Fibroblast of the aortic adventitia (primary cell): ENCODE measurements around the gene OR52E6. TPM values are rescaled to one million over a fixed set of nuclear protein-coding genes. Genes with fewer than 3 reads are reported as not detected.

Experiments used
- DNase-seq: peaks from one replicate; pipeline ENCODE4 v3.0.0-alpha.2; 2010; ENCODE audit warnings: low read depth
- H3K4me3 ChIP-seq: 2 replicates; pipeline ENCODE4 v1.5.1; 2011; ENCODE audit warnings: low read depth, mild to moderate bottlenecking, control low read depth, low read length, moderate library complexity
- total RNA-seq: library from RNA; depleted of rRNA; stranded (reverse); fragments of >200 nt; gene quantifications from 2 replicates; pipeline ENCODE4 v1.2.3, GENCODE V29; 2012; ENCODE audit warnings: low replicate concordance
- TF ChIP-seq, protein P1 (sequence below): IDR thresholded peaks from 2 replicates; pipeline ENCODE4 v1.5.1; 2011; ENCODE audit warnings: mild to moderate bottlenecking, low read length, control low read depth, inconsistent platforms; ENCODE audit not compliant: insufficient read depth

The OR52E6 gene
- total RNA-seq, 1 donor: not detected

DNA sequence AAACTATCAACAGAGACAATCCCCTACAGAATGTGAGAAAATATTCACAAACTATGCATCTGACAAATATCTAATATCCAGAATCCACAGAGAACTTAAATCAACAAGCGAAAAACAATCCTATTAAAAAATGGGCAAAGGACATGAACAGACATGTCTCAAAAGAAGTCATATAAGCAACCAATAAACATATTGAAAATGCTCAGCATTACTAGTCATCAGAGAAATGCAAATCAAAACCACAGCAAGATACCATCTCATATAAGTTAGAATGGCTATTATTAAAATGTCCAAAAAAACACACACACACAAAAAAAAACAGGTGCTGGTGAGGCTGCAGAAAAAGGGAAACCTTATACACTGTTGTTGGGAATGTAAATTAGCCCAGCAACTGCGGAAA, 24.1 kb upstream of the OR52E6 start:
- DNase-seq: no peak
- no peak overlapping the region for H3K4me3 ChIP-seq
- TF ChIP-seq, protein P1, sequence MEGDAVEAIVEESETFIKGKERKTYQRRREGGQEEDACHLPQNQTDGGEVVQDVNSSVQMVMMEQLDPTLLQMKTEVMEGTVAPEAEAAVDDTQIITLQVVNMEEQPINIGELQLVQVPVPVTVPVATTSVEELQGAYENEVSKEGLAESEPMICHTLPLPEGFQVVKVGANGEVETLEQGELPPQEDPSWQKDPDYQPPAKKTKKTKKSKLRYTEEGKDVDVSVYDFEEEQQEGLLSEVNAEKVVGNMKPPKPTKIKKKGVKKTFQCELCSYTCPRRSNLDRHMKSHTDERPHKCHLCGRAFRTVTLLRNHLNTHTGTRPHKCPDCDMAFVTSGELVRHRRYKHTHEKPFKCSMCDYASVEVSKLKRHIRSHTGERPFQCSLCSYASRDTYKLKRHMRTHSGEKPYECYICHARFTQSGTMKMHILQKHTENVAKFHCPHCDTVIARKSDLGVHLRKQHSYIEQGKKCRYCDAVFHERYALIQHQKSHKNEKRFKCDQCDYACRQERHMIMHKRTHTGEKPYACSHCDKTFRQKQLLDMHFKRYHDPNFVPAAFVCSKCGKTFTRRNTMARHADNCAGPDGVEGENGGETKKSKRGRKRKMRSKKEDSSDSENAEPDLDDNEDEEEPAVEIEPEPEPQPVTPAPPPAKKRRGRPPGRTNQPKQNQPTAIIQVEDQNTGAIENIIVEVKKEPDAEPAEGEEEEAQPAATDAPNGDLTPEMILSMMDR: no peak

DNA sequence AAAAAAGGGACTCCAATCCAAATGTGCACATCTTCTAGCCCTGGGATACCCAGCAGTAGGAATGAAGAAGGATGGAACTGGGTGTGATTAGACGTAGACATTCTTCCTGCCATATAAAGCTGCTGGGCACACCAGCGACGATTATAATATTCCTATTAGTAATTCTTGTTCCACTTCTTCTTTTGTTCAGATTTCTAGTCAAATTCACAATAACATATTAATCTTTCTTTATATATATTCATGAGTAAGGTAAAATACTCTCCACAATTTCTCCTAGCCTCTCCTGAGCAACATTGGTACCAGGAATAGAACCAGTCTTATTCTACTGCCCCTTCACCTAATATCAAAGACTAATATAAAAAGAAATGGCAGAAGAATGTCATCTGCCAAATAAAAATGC, 15.9 kb upstream of the OR52E6 start, which contains the start of gene OR52E8:
OR52E8 (minus strand) TSS at position 101 of the 400 bp plus-strand sequence; CDS start at position 101, 0 bp downstream.
- no peak within 1 kb of the TSS for H3K4me3 ChIP-seq
- TF ChIP-seq, protein P1: no peak
- DNase-seq: no peak

DNA sequence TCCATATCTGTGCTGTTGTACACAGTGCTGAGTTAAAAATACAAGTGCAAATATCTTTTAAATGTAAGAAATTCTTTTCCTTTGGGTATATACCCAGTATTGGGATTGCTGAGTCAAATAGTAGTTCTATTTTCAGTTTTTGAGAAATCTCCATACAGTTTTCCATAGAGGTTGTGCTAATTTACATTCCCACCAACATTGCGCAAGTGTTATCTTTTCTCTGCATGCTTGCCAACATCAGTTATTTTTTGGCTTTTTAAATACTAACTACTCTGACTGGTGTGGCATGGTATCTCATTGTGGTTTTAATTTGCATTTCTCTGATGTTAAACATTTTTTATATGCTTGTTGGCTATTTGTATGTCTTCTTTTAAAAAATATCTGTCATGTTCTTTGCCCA, 9.3 kb upstream of the OR52E6 start:
- no peak overlapping the region for H3K4me3 ChIP-seq
- no peak for DNase-seq
- TF ChIP-seq, protein P1: no peak

DNA sequence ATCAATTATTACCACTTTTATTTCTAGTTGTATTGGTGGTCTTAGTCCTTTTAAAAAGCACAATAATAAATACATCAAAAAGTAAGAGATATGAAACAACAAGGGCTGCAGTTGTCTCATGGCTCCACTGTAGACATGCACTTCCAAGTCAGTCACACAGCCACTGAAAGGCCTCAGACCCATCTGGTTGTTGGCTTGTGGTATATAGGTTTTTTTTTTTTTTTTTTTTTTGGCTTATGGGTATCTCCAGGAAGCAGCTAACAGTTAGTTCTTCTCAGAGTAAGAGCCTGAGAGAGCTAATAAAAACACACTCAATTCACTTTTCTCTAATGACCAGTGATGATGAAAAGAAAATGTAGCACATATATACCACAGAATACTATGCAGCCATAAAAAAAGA, 6.0 kb upstream of the OR52E6 start:
- H3K4me3 ChIP-seq: no peak overlapping the region
- no peak for DNase-seq
- TF ChIP-seq, protein P1: no peak

DNA sequence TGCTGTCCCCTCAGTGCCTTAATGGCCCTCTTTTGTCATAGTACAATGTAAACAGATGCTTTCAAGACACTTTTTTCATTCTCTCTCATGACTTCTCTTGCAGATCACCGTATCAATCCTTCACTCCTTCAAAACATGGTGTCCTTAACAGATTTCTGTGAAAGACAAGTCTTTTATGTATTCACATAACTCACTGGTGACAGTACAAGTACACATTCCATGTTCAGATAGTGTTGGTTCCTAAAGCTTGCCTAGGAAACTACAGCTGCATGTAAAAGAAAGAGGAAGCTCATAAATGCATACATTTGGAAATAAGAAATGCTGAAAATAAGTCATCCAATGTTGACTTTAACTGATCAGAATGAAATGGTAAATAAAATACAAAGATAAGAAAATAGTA, 5.0 kb upstream of the OR52E6 start:
- H3K4me3 ChIP-seq: no peak overlapping the region
- TF ChIP-seq, protein P1: no peak
- DNase-seq: no peak

DNA sequence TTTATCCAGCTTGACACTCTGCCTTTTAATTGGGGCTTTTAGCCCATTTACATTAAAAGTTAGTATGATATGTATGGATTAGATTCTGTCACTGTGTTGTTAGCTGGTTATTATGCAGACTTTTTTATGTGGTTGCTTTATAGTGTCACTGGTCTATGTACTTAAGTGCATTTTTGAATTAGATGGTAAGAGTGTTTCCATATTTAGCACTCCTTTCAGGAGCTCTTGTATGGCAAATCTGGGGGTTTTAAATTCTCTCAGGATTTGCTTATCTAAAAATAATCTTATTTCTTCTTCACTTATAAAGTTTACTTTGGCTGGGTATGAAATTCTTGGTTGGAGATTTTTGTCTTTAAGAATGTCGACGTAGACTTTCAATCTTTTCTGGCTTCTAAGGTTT, 4.0 kb downstream of the OR52E6 start:
- no peak overlapping the region for H3K4me3 ChIP-seq
- TF ChIP-seq, protein P1: no peak
- no peak for DNase-seq

DNA sequence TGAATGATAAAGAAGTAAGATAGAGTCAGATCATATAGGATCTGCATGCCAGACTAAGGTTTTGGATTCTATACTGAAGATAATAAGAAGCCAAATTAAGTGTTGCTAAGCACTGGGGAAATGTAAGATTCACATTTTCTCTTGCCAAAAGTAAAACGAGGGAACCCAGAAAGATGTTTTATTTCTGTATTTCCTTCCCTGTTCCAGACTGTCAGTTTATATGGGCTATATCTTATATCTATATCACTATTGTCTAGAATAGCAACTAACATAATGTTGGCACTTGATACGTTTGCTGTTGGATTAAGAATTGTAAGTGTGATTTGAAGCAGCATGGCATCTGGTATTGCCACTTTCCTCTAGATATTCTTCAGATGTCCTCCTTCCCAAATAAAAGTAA, 8.3 kb downstream of the OR52E6 start:
- TF ChIP-seq, protein P1: no peak
- no peak for DNase-seq
- no peak overlapping the region for H3K4me3 ChIP-seq
